GM19239 (cell line): ENCODE measurements around the gene FARP1.
"Not testable (repeated sequence)": the region's sequence is repeated elsewhere in the genome, so short reads cannot be mapped to it uniquely, and the experiment has no call there.

ENCODE experiments used
- DNase-seq: peaks from one replicate; pipeline ENCODE4 v3.0.0; 2011; ENCODE audit warnings: low spot score; ENCODE audit not compliant: insufficient read length
- FAIRE-seq: peaks from 2 replicates; lab custom pipeline; 2011; peaks lifted over from hg19 to GRCh38; lab: Jason Lieb, UNC

FARP1 gene

GRCh38 chr13:98346904-98347636 is 204.2 kb downstream of the FARP1 start:
- DNase-seq (no peak), FAIRE-seq (no peak)

DNA sequence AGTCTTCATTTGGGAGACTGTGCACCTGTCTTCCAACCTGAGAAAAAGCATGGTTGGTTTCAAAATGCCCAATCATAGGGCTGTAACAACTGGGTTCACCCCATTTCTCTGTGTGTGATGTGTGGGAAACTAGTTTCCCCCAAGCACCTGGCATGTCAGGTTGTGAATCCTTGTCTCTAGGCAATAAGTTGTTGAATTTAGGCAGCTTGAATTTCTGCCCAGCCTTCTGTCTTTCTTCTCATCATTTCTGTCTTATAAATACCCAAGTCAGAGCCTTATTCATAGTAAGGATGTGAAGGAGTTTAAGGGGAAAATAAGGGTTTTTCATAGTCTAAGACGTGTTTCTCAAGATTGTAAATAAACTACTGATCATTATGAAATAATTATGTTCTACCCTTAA is 204.9 kb downstream of the FARP1 start:
- FAIRE-seq (no peak), DNase-seq (no peak)

DNA sequence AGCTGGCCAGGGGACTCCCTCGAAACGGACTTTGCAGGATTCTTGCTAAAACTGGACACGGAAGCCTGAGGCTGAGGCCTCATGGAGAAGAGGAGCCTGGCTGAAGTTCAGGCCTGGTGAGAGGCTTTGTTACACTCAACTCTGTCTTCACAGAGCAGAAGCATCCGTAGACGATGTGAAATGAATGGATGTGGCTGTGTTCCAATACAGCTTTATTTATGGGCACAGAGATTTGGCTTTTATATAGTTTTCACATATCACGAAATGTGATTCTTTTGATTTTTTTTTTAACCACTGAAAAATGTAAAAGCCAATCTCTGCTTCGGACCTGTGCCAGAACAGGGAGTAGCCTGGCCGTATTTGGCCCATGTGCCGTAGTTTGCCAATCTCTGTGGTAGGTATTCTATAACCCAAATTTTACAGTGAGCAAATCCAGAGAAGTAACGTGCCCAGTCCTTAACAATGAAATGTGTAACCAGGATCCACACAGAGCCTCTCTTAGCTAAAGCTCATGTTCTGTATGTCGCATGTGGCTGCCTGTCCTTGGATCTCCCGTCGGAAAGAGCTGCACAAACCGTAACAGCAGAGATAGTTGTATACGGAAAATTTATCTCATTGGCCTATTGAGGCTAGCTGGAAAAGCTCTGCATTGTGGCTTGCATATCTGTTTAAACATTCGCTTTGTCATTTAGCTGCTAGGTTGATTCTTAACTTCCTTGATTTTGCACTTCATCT is 205.7 kb downstream of the FARP1 start:
- DNase-seq = no peak
- FAIRE-seq = no peak

DNA sequence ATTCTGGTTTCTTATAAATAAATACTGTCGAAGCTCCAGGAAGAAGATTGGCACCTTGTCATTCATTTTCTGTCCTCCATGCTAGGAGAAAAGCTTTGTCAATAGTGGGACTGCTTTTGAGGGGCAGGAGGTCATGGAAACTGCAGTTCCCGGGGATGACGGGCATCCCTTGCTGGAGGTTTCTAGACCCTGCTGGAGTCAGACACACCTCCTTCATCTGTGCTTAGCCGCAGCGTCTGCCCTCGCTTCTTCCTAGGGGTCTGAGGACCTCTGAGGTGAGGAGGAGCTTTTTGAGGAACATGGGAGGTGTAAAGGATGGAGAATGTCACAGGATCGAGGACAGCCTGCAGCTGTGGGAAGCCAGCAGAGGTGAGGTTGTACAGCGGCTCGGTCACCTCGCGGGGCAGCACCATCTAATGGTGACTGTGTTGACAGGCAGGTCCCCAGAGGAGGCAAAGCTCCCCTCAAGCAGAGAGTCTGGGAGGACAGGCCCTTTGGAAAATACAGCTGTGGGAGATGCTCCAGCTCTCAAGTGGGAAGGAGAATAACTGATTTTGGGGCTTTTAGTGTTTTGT is 206.9 kb downstream of the FARP1 start:
- DNase-seq (no peak), FAIRE-seq (no peak)

DNA sequence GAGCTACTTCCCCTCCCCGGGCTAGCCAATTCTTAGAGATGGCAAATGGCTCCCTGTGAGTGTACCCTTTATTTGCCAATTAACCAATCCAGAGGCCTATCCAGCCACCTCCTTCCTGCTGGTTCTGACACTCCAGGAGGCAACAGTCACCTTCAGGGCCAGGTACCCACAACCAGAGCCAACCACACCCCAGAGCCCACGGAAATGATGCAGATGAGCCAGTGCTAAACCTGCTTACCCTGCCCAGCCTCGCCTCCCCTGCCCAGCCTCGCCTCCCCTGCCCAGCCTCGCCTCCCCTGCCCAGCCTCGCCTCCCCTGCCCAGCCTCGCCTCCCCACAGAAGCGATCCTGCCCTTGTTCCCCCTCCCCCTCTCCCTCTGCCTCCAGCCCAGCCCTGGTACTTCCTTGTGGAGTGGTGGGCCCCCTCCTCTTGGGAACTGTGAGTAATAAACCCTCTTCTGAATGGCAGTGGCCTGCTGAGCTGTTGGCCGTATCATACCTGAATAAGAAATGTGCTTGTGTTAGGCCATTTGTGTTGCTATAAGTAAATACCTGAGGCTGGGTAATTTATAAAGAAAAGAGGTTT is 207.9 kb downstream of the FARP1 start:
- no peak for FAIRE-seq

DNA sequence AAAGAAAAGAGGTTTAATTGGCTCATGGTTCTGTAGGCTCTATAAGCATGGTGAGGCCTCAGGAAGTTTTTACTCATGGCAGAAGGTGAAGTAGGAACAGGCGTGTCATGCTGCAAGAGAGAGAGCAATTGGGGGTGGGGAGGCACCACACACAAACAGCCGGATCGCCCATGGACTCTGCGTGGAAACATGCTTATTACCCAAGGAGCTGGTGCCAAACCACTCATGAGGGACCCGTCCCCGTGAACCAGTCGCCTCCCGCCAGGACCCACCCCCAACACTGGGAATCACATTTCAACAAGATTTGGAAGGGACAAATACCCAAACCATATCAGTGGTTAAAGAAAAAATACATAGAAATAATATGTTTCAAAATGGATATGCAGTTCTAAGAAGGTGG is 208.7 kb downstream of the FARP1 start:
- no peak for DNase-seq
- FAIRE-seq = no peak

More for the DNA sequence above, 207.9 kb downstream of the FARP1 start:
- DNase-seq = no peak

- FAIRE-seq = no peak
- no peak for DNase-seq
These were observed 209.3 kb downstream of the FARP1 start for GRCh38 chr13:98352226-98352625.

DNA sequence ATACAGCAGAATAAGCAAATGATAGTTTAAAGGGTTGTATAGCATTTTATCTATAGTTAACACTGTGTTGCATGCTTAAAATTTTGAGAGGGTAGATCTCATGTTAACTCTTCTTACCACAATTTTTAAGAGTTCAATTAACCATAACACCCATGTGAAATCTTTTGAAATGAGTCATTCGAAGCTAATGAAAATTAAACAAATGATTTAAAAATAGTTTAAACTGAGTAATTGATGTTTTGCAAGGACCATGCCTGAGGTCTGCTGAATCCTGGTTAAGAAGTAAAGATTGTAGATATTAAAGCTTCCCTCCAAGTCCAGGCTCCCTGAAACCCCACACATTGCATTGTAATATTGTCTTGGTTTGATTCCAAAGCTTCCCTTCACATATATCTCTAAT is 210.9 kb downstream of the FARP1 start:
- FAIRE-seq = no peak
- no peak for DNase-seq

DNA sequence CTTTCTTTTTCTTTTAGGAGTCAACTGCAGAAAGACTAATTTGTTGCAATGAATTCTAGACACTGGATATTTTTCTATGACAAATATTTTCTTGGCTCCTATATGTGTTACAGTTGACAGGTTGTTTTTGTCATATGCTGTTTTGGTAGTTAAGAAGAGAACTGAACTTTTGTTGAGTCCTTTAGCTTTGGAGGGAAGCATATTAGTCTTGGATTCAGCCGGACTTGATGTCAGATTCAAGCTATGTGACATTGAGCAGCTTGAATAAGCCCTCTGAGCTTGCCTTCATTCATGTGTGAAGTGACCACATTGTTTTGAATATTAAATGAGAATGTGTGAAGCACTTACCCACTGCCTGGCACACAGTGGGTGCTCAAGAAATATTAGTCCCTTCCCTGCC is 216.0 kb downstream of the FARP1 start:
- no peak for FAIRE-seq
- no peak for DNase-seq

- DNase-seq (no peak), FAIRE-seq (no peak)
These were observed 217.7 kb downstream of the FARP1 start for GRCh38 chr13:98360545-98360944.

GRCh38 chr13:98363326-98363725 is 220.4 kb downstream of the FARP1 start:
- no peak for FAIRE-seq
- no peak for DNase-seq

GRCh38 chr13:98364179-98364578 is 221.3 kb downstream of the FARP1 start:
- FAIRE-seq (no peak), DNase-seq (no peak)

DNA sequence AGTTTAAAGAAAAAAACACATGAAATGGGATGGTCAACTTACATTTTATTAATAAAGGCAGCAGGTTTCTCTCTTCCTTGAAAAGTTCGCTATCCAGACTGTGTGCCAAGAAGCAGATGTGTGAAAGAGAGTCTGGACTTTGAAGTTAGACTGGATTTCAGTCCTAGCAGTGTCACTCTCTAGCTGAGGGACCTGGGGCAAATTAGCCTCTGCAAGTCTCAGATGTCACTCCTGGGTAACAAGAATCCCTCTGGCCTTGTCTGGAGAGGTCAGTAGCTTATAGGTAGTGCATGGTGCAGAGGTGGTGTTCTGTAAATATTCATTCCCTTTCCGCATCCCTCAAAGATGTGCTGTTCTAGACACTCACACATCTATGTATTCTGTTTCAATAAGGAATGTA is 221.8 kb downstream of the FARP1 start:
- FAIRE-seq = no peak

GRCh38 chr13:98365302-98365701 is 222.4 kb downstream of the FARP1 start:
- FAIRE-seq (no peak), DNase-seq (no peak)

More for the DNA sequence above, 221.8 kb downstream of the FARP1 start:
- DNase-seq = no peak

GRCh38 chr13:98366010-98366409 is 223.1 kb downstream of the FARP1 start:
- FAIRE-seq = no peak
- DNase-seq = no peak

GRCh38 chr13:98366443-98366842 is 223.5 kb downstream of the FARP1 start:
- FAIRE-seq (no peak), DNase-seq (no peak)

DNA sequence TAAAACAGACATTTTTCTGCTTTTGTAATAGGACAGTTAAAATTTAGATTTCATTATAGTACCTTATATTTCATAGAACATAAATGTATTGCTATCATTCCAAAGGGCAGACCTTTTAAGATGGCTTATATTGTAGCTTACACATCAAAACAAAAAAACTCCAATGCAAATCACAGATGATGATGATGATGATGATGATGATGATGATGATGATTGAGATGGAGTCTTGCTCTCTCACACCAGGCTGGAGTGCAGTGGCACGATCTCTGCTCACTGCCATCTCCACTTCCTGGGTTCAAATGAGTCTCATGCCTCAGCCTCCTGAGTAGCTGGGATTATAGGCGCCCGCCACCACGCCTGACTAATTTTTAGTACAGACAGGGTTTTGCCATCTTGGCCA is 224.1 kb downstream of the FARP1 start:
- DNase-seq = no peak
- no peak for FAIRE-seq

- DNase-seq = no peak
- no peak for FAIRE-seq
These were observed 225.1 kb downstream of the FARP1 start for GRCh38 chr13:98368019-98368418.

DNA sequence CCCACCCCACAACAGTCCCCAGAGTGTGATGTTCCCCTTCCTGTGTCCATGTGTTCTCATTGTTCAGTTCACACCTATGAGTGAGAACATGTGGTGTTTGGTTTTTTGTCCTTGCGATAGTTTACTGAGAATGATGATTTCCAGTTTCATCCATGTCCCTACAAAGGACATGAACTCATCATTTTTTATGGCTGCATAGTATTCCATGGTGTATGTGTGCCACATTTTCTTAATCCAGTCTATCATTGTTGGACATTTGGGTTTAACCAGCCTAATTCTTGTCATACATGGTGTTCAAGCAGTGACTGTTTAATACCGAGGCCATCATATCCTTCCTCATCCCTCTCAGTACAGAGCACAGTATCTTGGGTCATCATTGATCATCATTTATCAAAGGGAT is 226.6 kb downstream of the FARP1 start:
- DNase-seq, FAIRE-seq: not testable (repeated sequence)

GRCh38 chr13:98370261-98370660 is 227.4 kb downstream of the FARP1 start:
- no peak for DNase-seq
- FAIRE-seq = no peak
